Iris pigment epithelial cell (primary cell): ENCODE data around the gene TEDC2.

ENCODE experiments used
- DNase-seq: peaks from one replicate; pipeline ENCODE4 v3.0.0-alpha.2; 2011; ENCODE audit warnings: low read depth

TEDC2 gene

GRCh38 chr16:2513405-2514332 lies 53.8 kb downstream of the TEDC2 start, which contains the start of gene ATP6V0C:
Gene ATP6V0C, plus strand, starts transcription at chr16:2513952. Its CDS starts 152 bp downstream, at chr16:2514104.
- peak; percentile 84 for DNase-seq
